ENCODE results near the gene NKX3-2. TPM values are rescaled to one million over a fixed set of nuclear protein-coding genes. Genes with fewer than 3 reads are reported as not detected.
"Not testable (repeated sequence)": the region's sequence is repeated elsewhere in the genome, so short reads cannot be mapped to it uniquely, and the experiment has no call there.

Gene NKX3-2
- total RNA-seq, result not detected

- Mint-ChIP-seq H3K27ac (peak within 1 kb of the TSS; percentile 64), H3K27me3 (peaks cover 82% of the 10 kb centered on the region), H3K36me3 (peaks cover 2% of the 10 kb centered on the region), H3K4me3 (peak within 1 kb of the TSS; percentile 79), H3K4me1 (peaks cover 38% of the 10 kb centered on the region), H3K9me3 (no peaks in the 10 kb centered on the region)
- ATAC-seq (ENCODE audit: low read depth) (no peak), DNase-seq (peak; percentile 46)
- POLR2A ChIA-PET, result interaction anchor here (0.7 to 1.7 kb wide), 4 partner anchors 9 to 61 kb away, joined by 3 read pairs; no protein-coding TSS in a partner anchor
These were observed at the start of gene NKX3-2 for GRCh38 chr4:13543839-13544605. NKX3-2 (minus strand) TSS chr4:13544508; CDS start chr4:13544414, 94 bp downstream.

GRCh38 chr4:13592220-13592619 is 47.9 kb upstream of the NKX3-2 start:
- H3K4me3 Mint-ChIP-seq, result no peak overlapping the region
- no peaks in the 10 kb centered on the region for H3K9me3 Mint-ChIP-seq
- no peak overlapping the region for H3K27ac Mint-ChIP-seq
- no peaks in the 10 kb centered on the region for H3K27me3 Mint-ChIP-seq
- POLR2A ChIA-PET, result no interaction called here
- no peak for DNase-seq
- H3K36me3 Mint-ChIP-seq, result peaks cover 15% of the 10 kb centered on the region
- peaks cover 2% of the 10 kb centered on the region for H3K4me1 Mint-ChIP-seq
- ATAC-seq (ENCODE audit: low read depth), result no peak

- Mint-ChIP-seq H3K36me3 (peaks cover 8% of the 10 kb centered on the region), H3K27me3 (no peaks in the 10 kb centered on the region), H3K27ac (no peak overlapping the region), H3K4me3 (no peak overlapping the region), H3K9me3 (no peaks in the 10 kb centered on the region), H3K4me1 (peaks cover 1% of the 10 kb centered on the region)
- POLR2A ChIA-PET, result no interaction called here
- ATAC-seq (ENCODE audit: low read depth) (no peak), DNase-seq (no peak)
These were observed 46.5 kb upstream of the NKX3-2 start for GRCh38 chr4:13590766-13591165.

GRCh38 chr4:13588954-13589353 is 44.6 kb upstream of the NKX3-2 start:
- no peaks in the 10 kb centered on the region for H3K9me3 Mint-ChIP-seq
- no peak overlapping the region for H3K27ac Mint-ChIP-seq
- ATAC-seq (ENCODE audit: low read depth) (no peak), DNase-seq (no peak)
- no peak overlapping the region for H3K4me3 Mint-ChIP-seq
- H3K4me1 Mint-ChIP-seq, result peaks cover 1% of the 10 kb centered on the region
- H3K27me3 Mint-ChIP-seq, result no peaks in the 10 kb centered on the region
- POLR2A ChIA-PET, result no interaction called here
- peaks cover 7% of the 10 kb centered on the region for H3K36me3 Mint-ChIP-seq

- POLR2A ChIA-PET, result no interaction called here
- no peaks in the 10 kb centered on the region for H3K27me3 Mint-ChIP-seq
- ATAC-seq (ENCODE audit: low read depth) (no peak), DNase-seq (no peak)
- peaks cover 15% of the 10 kb centered on the region for H3K36me3 Mint-ChIP-seq
- H3K4me3 Mint-ChIP-seq, result no peak overlapping the region
- H3K4me1 Mint-ChIP-seq, result peaks cover 1% of the 10 kb centered on the region
- no peaks in the 10 kb centered on the region for H3K9me3 Mint-ChIP-seq
- no peak overlapping the region for H3K27ac Mint-ChIP-seq
These were observed 40.2 kb upstream of the NKX3-2 start for GRCh38 chr4:13584481-13584880.

- Mint-ChIP-seq H3K4me3 (no peak overlapping the region), H3K27ac (no peak overlapping the region), H3K27me3 (no peaks in the 10 kb centered on the region), H3K4me1 (no peaks in the 10 kb centered on the region), H3K9me3 (no peaks in the 10 kb centered on the region), H3K36me3 (peaks cover 19% of the 10 kb centered on the region)
- ATAC-seq (ENCODE audit: low read depth) (no peak), DNase-seq (no peak)
- POLR2A ChIA-PET, result no interaction called here
These were observed 35.7 kb upstream of the NKX3-2 start for GRCh38 chr4:13580036-13580435.

- POLR2A ChIA-PET, result no interaction called here
- Mint-ChIP-seq H3K4me1 (peaks cover 4% of the 10 kb centered on the region), H3K4me3 (no peak overlapping the region), H3K27ac (no peak overlapping the region), H3K9me3 (no peaks in the 10 kb centered on the region), H3K27me3 (no peaks in the 10 kb centered on the region), H3K36me3 (peaks cover 17% of the 10 kb centered on the region)
- DNase-seq (no peak), ATAC-seq (ENCODE audit: low read depth) (no peak)
These were observed 33.4 kb upstream of the NKX3-2 start for GRCh38 chr4:13577660-13578059.

DNA sequence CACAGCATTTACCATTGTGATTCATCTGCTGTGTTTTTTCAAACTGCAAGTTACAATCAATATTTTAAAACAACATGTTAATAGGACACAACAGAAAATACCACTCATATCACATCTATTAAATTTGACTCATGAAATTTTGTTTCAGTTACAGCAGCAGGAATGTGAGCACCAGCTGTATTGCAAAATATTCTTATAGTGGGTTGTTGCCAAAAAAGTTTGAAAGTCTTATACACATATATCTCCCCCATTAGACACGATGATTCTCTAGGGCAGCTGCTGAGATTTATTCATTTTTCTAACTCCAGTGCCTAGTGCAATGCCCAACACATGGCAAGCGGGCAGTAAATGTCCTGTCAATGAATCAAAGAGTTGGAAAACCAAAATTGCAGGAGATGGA is 26.6 kb upstream of the NKX3-2 start:
- Mint-ChIP-seq H3K27me3 (no peaks in the 10 kb centered on the region), H3K27ac (no peak overlapping the region), H3K4me1 (peaks cover 4% of the 10 kb centered on the region), H3K4me3 (no peak overlapping the region), H3K9me3 (no peaks in the 10 kb centered on the region), H3K36me3 (peaks cover 17% of the 10 kb centered on the region)
- POLR2A ChIA-PET, result no interaction called here
- no peak for ATAC-seq (ENCODE audit: low read depth)
- DNase-seq, result no peak

- ATAC-seq (ENCODE audit: low read depth), result no peak
- Mint-ChIP-seq H3K36me3 (peaks cover 19% of the 10 kb centered on the region), H3K27me3 (no peaks in the 10 kb centered on the region), H3K9me3 (no peaks in the 10 kb centered on the region), H3K4me3 (no peak overlapping the region), H3K27ac (no peak overlapping the region), H3K4me1 (no peaks in the 10 kb centered on the region)
- POLR2A ChIA-PET, result no interaction called here
- DNase-seq, result no peak
These were observed 22.8 kb upstream of the NKX3-2 start for GRCh38 chr4:13567125-13567524.

GRCh38 chr4:13562876-13563275 is 18.6 kb upstream of the NKX3-2 start:
- Mint-ChIP-seq H3K27ac (no peak overlapping the region), H3K4me3 (no peak overlapping the region), H3K27me3 (no peaks in the 10 kb centered on the region), H3K4me1 (no peaks in the 10 kb centered on the region), H3K36me3 (peaks cover 2% of the 10 kb centered on the region), H3K9me3 (peaks cover 2% of the 10 kb centered on the region)
- DNase-seq, result no peak
- POLR2A ChIA-PET, result no interaction called here
- ATAC-seq (ENCODE audit: low read depth), result no peak

GRCh38 chr4:13561673-13562072 is 17.4 kb upstream of the NKX3-2 start:
- Mint-ChIP-seq H3K4me3 (no peak overlapping the region), H3K4me1 (no peaks in the 10 kb centered on the region), H3K36me3 (peaks cover 2% of the 10 kb centered on the region), H3K9me3 (peaks cover 2% of the 10 kb centered on the region), H3K27ac (no peak overlapping the region), H3K27me3 (no peaks in the 10 kb centered on the region)
- DNase-seq (no peak), ATAC-seq (ENCODE audit: low read depth) (no peak)
- POLR2A ChIA-PET, result no interaction called here

GRCh38 chr4:13560111-13560510 is 15.8 kb upstream of the NKX3-2 start:
- H3K27me3 Mint-ChIP-seq; ATAC-seq (ENCODE audit: low read depth); H3K36me3 Mint-ChIP-seq; DNase-seq; H3K4me1 Mint-ChIP-seq; POLR2A ChIA-PET; H3K4me3 Mint-ChIP-seq; H3K27ac Mint-ChIP-seq; H3K9me3 Mint-ChIP-seq: not testable (repeated sequence)

DNA sequence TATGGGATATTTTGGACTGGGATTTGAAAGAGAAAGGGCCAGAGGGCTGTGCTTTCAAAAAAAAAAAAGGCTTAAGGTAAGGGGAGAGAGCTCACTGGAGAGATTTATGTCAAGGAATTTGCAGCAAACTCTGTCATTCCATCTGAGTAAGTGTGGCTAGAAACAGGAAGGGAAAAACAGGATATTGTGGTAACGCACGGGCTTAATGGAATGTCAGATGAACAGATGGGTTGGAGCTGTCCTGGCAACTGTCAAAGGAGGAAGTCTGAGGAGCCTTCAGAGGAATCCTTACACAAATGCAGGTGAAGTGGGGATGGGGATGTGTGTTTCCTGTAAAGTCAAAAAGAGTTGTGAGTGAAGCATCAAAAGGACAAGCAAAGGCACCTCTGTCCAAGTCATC is 15.1 kb upstream of the NKX3-2 start:
- peaks cover 2% of the 10 kb centered on the region for H3K9me3 Mint-ChIP-seq
- peaks cover 1% of the 10 kb centered on the region for H3K27me3 Mint-ChIP-seq
- H3K36me3 Mint-ChIP-seq, result no peaks in the 10 kb centered on the region
- no peak for ATAC-seq (ENCODE audit: low read depth)
- no peaks in the 10 kb centered on the region for H3K4me1 Mint-ChIP-seq
- H3K4me3 Mint-ChIP-seq, result no peak overlapping the region
- POLR2A ChIA-PET, result no interaction called here
- H3K27ac Mint-ChIP-seq, result no peak overlapping the region
- no peak for DNase-seq

DNA sequence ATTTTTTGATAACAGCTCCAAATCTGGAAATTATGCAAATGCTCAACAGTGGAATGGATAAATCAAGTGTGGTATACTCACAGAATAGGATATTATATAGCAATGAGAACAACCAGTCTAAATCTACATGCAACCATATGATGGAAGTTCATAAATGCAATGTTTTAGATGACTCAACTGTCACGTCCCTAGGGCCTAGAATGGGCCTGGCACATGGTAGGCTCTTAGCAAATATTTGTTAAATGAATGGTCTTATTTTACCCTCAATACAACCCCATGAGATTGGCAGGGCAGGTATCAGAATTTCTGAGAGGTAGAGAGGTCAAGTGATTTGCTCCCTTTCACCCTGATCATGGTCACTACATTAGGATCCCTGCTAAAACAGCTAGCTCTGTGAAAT is 14.6 kb upstream of the NKX3-2 start:
- no peaks in the 10 kb centered on the region for H3K36me3 Mint-ChIP-seq
- DNase-seq, result no peak
- H3K4me3 Mint-ChIP-seq, result no peak overlapping the region
- peaks cover 4% of the 10 kb centered on the region for H3K27me3 Mint-ChIP-seq
- ATAC-seq (ENCODE audit: low read depth), result no peak
- H3K9me3 Mint-ChIP-seq, result peaks cover 2% of the 10 kb centered on the region
- POLR2A ChIA-PET, result interaction anchor here (0.6 kb wide), 1 partner anchor 1459 kb away, joined by 3 read pairs; no protein-coding TSS in a partner anchor
- no peak overlapping the region for H3K27ac Mint-ChIP-seq
- H3K4me1 Mint-ChIP-seq, result no peaks in the 10 kb centered on the region
